ENCODE data around the gene TP53I3.

- TF ChIP-seq, protein P1, sequence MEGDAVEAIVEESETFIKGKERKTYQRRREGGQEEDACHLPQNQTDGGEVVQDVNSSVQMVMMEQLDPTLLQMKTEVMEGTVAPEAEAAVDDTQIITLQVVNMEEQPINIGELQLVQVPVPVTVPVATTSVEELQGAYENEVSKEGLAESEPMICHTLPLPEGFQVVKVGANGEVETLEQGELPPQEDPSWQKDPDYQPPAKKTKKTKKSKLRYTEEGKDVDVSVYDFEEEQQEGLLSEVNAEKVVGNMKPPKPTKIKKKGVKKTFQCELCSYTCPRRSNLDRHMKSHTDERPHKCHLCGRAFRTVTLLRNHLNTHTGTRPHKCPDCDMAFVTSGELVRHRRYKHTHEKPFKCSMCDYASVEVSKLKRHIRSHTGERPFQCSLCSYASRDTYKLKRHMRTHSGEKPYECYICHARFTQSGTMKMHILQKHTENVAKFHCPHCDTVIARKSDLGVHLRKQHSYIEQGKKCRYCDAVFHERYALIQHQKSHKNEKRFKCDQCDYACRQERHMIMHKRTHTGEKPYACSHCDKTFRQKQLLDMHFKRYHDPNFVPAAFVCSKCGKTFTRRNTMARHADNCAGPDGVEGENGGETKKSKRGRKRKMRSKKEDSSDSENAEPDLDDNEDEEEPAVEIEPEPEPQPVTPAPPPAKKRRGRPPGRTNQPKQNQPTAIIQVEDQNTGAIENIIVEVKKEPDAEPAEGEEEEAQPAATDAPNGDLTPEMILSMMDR (conservative IDR thresholded peaks at IDR 0.05; ENCODE audit: low read depth, low read length): no peak
- TF ChIP-seq MAFK (IDR thresholded peaks at IDR 0.05; ENCODE audit: low read depth, low read length) (no peak), RCOR1 (IDR thresholded peaks at IDR 0.05; ENCODE audit: insufficient replicate concordance, low read length) (no peak), RAD21 (IDR thresholded peaks at IDR 0.05; ENCODE audit: low read length) (no peak), POLR2A (IDR thresholded peaks at IDR 0.05; ENCODE audit: low read depth, low read length) (no peak), RFX5 (IDR thresholded peaks at IDR 0.05; ENCODE audit: low read depth, low read length) (no peak), NFE2L2 (IDR thresholded peaks at IDR 0.05; ENCODE audit: low read depth, low read length) (no peak), CHD1 (IDR thresholded peaks at IDR 0.05; ENCODE audit: low read depth, low read length) (no peak), SMC3 (IDR thresholded peaks at IDR 0.05; ENCODE audit: low read depth, low read length) (no peak), BHLHE40 (IDR thresholded peaks at IDR 0.05; ENCODE audit: low read depth, low read length) (no peak), MXI1 (IDR thresholded peaks at IDR 0.05; ENCODE audit: borderline replicate concordance, low read depth, low read length) (no peak), CEBPB (IDR thresholded peaks at IDR 0.05; ENCODE audit: low read depth, low read length) (no peak)
- TF ChIP-seq, protein P2, sequence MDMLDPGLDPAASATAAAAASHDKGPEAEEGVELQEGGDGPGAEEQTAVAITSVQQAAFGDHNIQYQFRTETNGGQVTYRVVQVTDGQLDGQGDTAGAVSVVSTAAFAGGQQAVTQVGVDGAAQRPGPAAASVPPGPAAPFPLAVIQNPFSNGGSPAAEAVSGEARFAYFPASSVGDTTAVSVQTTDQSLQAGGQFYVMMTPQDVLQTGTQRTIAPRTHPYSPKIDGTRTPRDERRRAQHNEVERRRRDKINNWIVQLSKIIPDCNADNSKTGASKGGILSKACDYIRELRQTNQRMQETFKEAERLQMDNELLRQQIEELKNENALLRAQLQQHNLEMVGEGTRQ (IDR thresholded peaks at IDR 0.05; ENCODE audit: low read depth, low read length): no peak
- TF ChIP-seq, protein P3, sequence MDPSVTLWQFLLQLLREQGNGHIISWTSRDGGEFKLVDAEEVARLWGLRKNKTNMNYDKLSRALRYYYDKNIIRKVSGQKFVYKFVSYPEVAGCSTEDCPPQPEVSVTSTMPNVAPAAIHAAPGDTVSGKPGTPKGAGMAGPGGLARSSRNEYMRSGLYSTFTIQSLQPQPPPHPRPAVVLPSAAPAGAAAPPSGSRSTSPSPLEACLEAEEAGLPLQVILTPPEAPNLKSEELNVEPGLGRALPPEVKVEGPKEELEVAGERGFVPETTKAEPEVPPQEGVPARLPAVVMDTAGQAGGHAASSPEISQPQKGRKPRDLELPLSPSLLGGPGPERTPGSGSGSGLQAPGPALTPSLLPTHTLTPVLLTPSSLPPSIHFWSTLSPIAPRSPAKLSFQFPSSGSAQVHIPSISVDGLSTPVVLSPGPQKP (IDR thresholded peaks at IDR 0.05; ENCODE audit: borderline replicate concordance, low read depth, low read length): no peak
These were observed 7.1 kb downstream of the TP53I3 start for GRCh38 chr2:24077535-24077877.
